ENCODE data around the gene PSME3IP1. TPM values are rescaled to one million over a fixed set of nuclear protein-coding genes. Genes with fewer than 3 reads are reported as not detected.

PSME3IP1 gene
- total and polyA plus RNA-seq, 9 of the 15 experiments (the other 6 are each of a cell fraction or from before 2014, with no cell fraction given) = 63.8 to 187 (median 142) TPM

GRCh38 chr16:57153841-57154240 lies 32.0 kb downstream of the PSME3IP1 start:
- Histone ChIP-seq H3K9me3 (replicated peaks; ENCODE audit: control insufficient read depth, insufficient read depth, low read depth, low read length) (no peaks in the 10 kb centered on the region), H3K4me1 (replicated peaks in 1 of 2; ENCODE audit: control insufficient read depth in 2 of 2, insufficient read depth in 2 of 2, low read length in 2 of 2) (peaks cover 0 to 2% of the 10 kb centered on the region in 2 experiments; a peak in 1 of 5 replicates), H3K36me3 (ENCODE audit: control insufficient read depth, insufficient read depth, low read length) (peaks cover 66% of the 10 kb centered on the region), H3K9ac (ENCODE audit: insufficient read depth in 1 of 2, low read depth in 2 of 2, low read length in 2 of 2) (no peak overlapping the region), H3K79me2 (ENCODE audit: control insufficient read depth, insufficient read depth, low read length) (no peaks in the 10 kb centered on the region), H3K27ac (ENCODE audit: extremely low read depth, low read depth, low read length) (no peak overlapping the region), H3K4me2 (ENCODE audit: insufficient read depth, low read length) (no peak overlapping the region), H3K9me1 (ENCODE audit: control insufficient read depth, insufficient read depth, low read length) (no peaks in the 10 kb centered on the region), H3K4me3 (no peak overlapping the region), H3K27me3 (ENCODE audit: control insufficient read depth in 2 of 2, insufficient read depth in 2 of 2, low read length in 2 of 2) (no peaks in the 10 kb centered on the region), H4K20me1 (replicated peaks; ENCODE audit: control insufficient read depth, insufficient read depth, low read length) (no peaks in the 10 kb centered on the region), H2AFZ (ENCODE audit: low read depth, low read length) (no peak overlapping the region)
- 97% methylated on average over 6 of the region's 6 CpGs for WGBS (ENCODE audit: insufficient coverage, low coverage, missing lambda C conversion rate)
- TF ChIP-seq DACH1 (IDR thresholded peaks at IDR 0.05; ENCODE audit: partially characterized antibody) = no peak
- TF ChIP-seq ZNF431 (CRISPR knock-in tag; IDR thresholded peaks at IDR 0.05) = no peak
- no peak for TF ChIP-seq KAT8 (IDR thresholded peaks at IDR 0.05; ENCODE audit: low read depth)
- TF ChIP-seq ZNF511 (CRISPR knock-in tag; IDR thresholded peaks at IDR 0.05) = no peak
- CTCF ChIA-PET (ENCODE audit: low intra/inter-chr PET ratio) = no interaction called here
- intact Hi-C loops (cut with micrococcal nuclease) = no loop called here
- POLR2A ChIA-PET = no interaction called here
- no peak for FAIRE-seq
- DNase-seq (ENCODE audit: extremely low read depth in 1 of 4, low spot score in 3 of 4) = no peak
- in situ Hi-C loops (cut with MboI) = no loop called here
- no peak for ATAC-seq
- BruUV-seq (replicated peaks) = TSS peak; percentile 50

Measured in K562 (cell line).